Measurements from ENCODE around the gene SWAP70. TPM values are rescaled to one million over a fixed set of nuclear protein-coding genes. Genes with fewer than 3 reads are reported as not detected.

SWAP70 gene
- total RNA-seq, result 28.0 and 47.3 TPM in 2 replicates

DNA sequence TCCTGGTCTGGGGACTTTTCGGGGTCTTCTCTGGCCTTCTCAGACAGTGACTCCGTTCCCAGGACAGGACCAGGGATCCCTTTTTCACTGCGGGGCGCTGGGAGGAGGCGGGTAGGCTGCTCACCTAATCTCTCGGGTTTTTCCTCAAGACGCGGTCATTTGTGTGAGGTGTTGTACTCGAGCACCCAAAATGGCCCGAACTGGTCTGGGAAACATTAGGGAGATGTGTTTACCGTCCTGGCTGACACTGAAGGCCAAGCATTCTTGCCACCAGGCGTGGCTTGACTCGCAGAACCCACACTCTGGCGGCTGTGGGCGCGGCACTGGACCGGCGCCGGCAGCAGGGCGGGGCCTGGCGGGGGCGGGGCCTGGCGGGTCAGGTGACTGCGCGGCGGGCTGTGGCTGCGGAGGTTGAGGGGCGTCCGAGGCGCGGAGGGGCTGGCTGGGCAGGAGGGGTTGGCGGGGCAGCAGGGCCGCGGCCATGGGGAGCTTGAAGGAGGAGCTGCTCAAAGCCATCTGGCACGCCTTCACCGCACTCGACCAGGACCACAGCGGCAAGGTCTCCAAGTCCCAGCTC lies at the start of gene SWAP70:
SWAP70 (plus strand) TSS at position 379 of the 577 bp plus-strand sequence; CDS start at position 482, 103 bp downstream.

Other genes with a start within 250 kb of the SWAP70 start
- 47.6 and 65.3 TPM in 2 replicates for gene ZNF143, start 203.1 kb upstream of the SWAP70 start, total RNA-seq
- 31.4 and 37.3 TPM in 2 replicates for gene WEE1, start 90.4 kb upstream of the SWAP70 start, total RNA-seq

All from nasal cavity respiratory epithelium epithelial cell of viscerocranial mucosa (primary cell).